NCI-H1092 treated with DMSO at 0.1 percent for 48 hours (cell line): Measurements from ENCODE around the gene LOXHD1.

ENCODE experiments used
- DNase-seq: peaks from one replicate; lab custom pipeline; 2025; lab: John Stamatoyannopoulos, UW

Gene LOXHD1

DNA sequence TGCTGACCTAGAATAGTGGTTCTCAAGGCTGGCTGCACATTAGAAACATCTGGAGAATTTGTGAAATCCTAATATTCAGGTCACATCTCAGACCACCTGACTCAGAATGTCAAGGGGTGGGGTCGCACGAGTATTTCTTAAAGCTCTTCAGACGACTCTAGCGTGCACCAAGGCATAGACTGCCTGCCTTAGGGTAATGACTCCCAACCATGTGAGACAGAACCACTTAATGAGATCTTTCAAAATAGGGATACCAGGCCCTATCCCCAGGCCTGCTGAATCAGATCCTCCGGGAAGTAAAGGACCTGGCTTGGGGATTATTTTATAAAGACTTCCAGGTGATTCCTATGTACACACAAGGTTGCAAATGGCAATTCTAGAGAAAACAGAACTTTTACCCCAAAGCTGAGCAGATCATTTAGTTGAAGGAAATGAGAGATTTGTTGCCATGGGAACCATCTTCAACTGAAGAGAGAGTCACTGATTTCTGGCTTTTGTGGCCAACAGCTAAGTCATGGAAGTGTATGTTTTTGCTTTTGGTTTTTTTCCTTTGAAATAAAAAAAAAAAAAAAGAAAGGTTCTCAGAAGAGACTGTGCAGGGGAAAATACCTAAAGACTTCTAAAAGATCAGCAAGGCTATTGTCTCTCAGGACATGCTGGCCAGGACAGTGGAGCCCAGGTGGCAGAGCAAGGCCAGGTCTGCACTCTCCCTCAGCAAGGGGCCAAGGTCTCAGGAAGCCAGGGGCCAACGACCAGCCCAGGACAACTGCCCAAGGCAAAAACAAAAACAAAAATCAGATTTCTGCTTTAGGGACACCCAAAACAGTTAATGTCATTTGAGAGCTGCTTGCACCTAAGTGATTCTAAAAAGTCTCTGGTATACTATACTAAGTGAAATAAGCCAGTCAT is 15.3 kb upstream of the LOXHD1 start:
- no peak for DNase-seq

DNA sequence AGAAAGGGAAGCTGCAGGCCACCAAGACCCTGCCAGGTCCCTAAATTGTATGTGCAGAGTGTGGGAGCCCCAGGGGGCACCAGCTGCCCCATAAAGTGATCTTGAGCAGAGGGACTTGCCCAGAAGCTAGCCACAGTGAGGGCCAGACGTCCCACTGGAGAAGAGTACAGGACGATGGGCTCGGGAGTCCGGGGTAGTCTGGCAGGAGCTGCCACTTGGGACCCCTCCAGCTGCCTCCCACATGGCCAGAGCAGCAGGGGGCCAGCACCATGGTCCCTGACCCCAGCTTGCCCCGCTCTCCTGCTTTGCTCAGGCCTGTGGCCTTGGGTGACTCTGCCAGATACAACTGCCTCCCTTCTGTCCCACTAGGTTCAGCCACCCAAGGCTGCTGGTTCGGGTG is 11.7 kb upstream of the LOXHD1 start:
- no peak for DNase-seq

DNA sequence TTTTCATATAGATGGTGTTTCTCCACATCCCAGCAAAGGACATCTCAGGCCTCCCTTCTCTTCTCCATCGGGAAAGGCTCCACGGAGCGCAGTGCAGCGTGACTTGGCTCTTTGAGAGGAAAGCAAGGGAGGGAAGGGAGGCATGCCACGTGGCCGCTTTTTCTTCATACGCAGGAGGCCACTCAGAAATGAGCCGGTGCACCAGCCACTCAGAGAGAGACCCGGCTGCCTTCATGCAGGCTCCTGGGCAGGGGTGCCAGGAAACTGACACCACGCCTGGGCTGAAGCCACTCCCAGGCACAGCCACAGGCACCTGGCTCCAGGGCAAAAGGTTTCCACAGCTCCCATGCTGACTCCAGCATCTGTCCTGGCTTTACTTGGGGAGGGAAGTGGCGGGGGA is 11.1 kb upstream of the LOXHD1 start:
- no peak for DNase-seq

DNA sequence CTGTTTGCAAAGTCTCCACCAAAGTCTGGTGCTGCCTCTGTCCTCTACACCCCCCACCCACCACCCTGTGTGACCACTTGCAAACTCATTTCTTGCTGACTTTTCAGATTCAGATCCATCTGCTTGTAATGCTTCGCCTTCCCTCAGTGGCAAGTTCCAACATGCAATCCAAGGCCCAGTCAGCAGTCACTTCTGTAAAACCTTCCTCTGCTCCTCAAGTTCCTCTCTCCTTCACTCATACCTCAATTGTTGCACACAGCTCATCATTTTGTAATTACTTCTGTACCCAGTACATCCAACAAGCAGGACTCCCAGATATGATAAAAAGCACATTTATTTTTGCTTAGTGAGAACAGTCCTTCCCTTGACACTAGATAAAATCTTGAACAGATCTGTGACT is 6.5 kb upstream of the LOXHD1 start:
- DNase-seq, result no peak

DNA sequence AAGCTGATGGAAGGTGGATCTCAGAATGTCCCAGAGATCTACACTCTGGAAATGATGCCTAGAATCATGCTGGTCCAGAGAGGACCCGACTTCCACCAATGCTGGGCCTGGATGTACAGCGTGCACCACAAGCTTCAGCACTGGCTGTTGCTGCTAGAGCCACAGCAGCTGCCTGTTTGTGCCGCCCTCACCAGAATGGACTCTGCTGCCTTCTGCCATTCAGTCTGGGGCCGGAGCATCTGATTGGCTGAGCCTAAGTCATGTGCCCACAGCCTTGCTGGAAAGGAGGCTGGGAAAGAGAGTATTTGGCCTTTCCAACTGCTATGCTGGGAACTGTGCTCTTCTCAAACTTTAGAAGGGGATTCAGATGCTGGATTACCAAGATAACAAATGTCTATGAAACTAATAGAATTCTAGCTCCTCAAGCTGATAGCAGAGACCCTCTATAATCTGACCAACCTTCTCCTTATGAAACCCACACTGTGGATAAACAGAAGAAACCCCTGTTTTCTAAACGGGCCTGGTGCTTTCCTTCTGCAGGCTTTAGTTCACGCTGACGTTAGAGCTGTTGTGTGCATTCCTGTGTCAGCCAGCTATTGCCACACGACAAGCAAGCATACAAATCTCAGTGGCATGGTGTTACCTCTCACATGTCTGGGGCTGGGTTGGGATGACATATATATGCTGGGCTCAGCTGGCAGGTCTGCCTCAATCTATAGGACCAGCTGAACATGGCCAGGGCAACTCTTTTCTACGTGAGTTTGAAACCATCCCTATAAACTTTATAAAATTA is 4.1 kb upstream of the LOXHD1 start:
- peak; percentile 16 for DNase-seq

DNA sequence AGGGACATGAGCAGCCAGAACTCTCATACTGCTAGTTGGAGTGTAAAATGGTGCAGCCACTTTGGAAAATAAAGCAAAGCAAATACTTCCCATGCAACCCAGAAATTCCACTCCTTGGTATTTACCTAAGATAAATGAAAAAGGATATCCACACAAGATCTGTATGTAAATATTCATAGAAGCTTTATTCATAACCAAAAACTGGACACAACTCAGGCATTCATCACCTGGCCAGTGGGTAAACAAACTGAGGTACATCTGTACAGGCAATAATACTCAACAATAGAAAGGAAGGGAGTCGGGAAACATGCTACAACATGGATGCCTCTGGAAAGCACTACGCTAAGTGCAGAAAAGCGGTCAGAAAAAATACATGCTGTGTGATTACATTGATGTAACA is 2.5 kb upstream of the LOXHD1 start:
- no peak for DNase-seq

DNA sequence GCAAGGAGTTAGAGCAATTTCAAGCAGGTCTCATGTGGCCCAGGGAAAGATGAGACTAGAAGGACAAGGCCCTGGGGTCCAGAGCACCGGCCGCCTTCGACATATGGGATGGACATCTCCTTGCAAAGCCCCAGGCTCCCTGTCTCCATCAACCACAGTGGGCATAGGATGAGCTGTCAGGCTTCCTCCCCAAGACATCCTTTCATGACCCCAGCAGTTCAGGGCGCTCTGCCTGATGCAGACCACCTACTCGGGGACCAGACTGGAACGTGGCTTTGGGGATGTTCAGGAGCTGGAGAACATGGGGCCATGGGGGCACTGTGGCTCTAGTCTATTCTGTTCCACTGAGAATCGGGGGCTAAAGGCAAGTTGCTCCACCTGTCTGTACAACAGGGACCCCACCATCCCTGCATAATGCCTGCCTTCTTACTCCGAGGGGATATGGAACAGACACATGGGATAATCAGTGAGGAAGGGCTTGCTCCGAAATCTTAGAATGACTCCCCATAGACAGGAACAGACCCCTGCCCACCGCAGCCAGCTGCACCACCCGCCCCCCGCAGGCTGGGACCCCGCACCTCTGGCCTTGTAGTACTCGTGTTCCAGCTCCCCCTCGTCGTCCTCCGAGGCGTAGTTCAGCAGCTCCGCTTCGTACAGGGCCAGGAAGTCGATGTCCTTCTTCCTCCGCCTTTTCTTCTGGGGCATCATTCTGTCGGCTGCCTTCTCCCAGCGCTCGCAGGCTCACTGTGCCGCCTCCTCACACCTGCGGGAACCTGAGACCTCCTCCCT is 500 bp downstream of the LOXHD1 start:
- no peak for DNase-seq

DNA sequence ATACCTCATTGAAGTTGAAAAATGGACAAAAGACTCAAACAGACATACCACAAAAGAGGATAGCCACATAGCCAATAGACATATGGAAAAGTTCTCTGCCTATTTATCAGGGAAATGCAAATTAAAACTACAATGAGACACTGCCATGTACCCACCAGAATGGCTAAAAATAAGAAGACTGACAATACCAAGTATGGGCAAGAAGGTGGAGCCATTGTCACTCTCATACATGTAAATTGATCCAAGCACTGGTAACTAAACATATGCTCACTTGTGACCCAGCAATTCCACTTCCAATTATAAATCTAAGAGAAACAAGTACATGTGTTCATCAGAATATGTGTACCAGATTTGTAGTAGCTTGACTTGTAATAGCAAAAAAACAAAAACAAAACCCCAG is 4.6 kb downstream of the LOXHD1 start:
- DNase-seq, result no peak

DNA sequence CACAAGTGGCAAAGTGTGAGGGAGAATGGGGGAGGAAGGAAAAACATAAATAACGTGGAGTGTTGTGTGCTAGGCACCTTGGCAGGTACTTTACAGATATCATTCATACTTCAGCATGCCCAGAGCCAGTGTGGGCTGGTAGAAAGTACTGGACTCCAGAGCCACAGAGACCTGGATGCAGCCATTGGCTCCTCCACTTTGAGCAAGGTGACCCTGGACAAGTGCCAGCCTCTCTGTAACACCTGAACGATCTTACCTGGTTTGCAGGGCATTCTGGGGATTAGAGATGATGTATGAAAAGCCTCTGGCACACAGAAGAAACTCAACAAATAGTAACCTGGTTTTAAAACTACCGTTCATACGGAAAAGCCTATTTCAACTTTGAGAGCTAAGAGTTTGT is 6.3 kb downstream of the LOXHD1 start:
- DNase-seq, result no peak

DNA sequence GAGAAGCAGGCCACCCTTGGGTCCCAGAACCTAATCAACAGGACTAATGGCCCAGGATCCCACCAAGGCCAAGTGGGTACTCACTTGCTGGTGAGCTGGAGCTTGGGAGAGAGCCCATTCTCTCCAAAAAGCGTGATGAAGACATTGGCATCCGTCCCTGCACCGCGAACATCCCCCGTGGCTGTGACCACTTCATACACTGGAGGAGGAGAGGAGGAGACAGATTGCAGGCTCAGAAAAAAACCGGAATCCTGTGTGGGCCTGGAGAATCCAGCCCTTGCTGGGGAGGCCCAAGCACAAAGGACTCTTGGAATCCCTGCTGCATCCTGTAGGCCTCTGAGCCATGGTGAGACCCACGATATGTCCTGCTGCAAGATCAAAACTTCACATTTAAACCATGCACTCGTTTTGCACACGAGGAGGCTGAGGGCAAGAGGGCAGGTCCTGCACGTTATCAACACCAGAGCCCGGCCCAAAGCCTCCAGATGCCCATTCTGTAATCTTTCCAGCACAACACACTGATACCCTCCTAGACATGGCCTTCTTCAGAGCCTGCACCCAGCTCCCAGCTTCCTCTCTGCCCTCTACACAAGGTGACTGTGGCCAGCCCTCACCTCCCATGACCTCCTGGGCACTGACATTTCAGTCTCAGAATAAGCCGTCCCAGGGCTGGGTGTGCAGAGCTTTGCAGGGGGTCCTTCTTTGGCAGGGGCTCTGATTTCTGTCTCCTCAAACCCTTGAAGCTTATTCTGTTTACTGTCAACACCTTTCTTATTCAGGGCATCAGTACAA is 7.8 kb downstream of the LOXHD1 start:
- no peak for DNase-seq

DNA sequence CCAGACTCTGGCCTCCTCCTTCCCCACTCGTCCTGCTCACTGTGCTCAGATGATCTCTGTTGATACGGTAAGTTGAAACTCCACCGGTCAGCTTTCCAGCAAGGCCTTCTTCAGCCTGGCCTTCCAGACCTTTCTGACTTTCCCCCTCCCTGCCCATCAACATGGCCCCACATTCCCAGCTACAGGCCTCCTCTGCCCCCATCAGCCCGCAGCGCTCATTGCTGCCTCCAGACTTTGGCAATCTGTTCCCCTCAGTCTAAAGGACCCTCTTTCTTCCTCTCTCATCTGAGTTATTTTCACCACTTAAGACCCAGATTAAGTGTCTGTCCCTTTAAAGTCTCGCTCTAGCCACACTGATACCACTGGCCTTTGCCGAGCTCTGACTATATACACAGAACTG is 10.6 kb downstream of the LOXHD1 start:
- DNase-seq, result no peak

DNA sequence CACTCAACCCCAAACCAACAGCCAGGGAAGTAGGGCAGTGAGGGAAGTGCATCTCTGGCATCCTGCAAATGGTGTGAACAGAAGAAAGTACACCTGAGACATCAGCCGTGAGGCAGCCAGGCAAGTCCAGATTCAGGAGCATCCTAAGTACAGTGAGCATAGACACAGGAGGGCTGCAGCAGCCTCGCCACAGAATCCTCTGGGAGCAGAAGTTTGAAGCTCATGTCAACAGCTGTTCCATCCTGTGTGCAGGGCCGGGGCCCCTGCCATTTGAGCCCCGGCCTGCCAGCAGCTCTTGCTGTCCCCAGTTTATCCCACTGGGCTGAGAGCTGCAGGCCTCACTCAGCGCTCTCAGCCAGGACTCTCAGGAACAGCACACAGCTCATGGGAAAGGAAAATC is 14.5 kb downstream of the LOXHD1 start:
- DNase-seq, result no peak

DNA sequence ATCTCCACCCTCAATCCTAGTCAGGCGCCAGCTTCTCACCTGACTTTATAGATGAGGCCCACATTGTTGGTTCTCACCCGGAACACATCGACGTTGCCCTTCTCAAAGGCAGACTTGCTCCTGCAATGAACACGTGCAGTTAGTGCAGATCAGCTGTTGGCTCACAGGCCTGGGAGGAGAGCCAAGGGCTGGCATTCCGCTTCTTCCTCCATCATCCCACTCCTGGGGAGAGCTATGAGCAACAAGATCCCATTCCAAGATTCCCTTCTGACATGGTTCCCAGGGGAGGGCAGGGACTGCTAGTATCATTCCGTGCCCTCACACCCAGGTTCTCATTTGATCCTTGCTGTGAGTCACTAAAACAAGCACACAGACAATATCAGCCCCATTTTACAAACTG is 15.1 kb downstream of the LOXHD1 start:
- DNase-seq, result no peak

DNA sequence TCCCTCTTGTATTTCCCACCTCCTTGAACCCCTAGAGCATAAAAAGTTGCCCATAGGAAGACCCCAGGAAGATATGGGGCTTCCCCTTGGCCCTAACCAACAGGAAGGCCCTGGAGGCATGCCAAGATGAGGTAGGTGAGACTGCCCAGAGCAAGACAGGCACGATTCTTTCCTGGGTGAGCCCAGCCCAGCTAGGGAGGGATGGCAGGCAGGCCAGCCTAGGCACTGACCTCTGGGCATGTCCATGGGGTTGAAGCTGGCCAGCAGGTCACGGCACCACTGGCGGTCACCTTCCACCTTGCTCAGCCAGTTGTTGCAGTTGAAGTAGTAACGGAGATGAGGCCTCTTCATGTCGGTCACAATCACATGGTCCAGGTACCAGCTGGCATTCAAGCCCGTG is 17.6 kb downstream of the LOXHD1 start:
- no peak for DNase-seq

DNA sequence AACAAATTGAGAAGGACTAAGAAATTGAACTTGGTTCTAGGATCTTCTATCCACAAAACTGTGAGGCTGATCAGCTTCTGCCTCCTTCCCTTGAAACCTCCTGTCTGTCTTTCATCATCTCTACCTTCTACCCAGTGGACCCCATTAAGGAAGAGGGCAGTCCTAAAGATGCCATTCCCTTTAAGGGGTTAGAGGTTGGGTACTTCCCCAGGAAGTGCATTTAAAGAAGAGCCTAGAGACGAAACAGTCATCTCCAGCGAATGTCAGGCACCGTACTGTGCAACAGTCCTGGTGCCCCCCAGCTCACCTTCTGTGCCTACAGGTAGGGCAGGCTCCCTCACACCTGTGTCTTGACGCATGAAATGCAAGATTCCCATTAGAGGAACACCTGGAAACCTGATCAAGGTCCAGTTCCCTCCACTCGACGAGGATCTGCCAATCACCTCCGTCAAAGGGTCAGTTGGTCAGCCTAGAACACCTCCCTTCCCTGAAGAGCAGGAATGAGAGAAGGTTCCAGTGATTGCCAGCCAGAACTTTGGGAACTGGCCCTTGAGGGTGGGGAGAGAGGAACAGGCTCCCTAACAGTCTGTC is 20.9 kb downstream of the LOXHD1 start:
- DNase-seq, result no peak

DNA sequence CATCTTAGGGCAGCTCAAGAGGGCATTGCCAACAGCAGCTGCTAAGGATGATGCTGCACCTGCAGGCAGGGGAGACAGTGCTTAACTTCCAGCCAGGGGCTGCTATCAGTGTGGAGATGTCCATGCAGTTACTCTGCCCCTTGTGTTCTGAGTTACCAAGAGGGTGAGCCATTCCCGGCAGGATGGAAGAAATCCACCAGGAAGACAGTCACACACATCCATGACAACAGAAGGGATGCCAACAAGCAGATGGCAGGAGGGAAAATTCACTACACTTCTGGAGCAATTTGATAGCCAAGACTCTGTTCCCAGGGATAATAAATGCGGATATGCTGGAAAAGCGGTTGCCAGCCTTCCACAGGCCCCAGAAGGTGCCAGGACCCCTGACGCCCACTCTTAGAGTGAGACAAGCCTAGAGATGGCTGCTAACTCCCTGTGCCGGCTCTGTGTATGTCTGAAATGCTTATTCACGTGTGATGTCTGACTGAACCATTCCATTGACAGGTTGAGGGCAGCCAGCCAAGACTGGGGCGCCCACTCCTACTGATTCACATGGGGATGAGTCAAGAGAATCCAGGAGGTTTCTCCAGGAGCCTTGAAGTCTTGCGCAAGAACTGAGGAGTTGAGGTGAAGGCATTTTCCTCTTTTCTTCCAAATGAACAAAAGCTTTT is 24.5 kb downstream of the LOXHD1 start:
- DNase-seq, result no peak

DNA sequence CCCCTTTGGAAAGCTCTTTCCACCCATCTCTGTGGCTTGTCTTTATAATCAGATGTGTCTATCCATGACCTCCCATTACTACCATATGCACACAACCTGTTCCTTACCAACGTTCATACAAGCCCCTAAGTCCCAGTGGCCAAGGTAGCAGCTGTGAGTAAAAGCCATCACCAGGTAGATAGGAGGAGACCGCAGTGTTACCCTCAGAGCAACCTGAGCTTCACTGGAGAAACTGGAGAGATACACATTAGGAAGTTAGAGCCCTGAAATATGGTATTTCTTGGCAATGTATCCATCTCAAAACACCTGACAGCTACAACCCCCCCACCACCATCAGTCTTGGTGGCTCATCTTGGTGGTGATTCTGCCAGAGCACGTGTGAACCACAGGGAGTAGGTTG is 26.0 kb downstream of the LOXHD1 start:
- DNase-seq, result no peak

DNA sequence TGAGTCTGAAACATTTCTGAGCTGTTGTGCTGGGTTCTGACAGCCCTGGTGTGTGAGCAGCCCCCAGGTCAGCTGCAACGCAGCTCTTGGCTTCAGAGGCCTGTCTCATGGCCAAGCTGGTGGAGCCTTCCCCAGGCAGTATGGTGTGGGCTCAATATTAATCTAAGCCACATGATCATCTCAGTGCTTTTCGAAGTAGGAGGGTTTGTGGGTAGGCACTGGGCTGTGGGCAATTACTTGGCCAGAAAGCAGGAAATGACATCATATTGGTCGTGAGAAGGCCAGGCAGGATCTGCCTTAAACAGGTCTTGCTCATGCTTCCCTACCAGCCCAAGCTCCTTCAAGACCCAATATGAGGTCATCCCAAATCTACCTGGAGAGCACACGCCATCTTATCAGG is 26.9 kb downstream of the LOXHD1 start:
- DNase-seq, result no peak

DNA sequence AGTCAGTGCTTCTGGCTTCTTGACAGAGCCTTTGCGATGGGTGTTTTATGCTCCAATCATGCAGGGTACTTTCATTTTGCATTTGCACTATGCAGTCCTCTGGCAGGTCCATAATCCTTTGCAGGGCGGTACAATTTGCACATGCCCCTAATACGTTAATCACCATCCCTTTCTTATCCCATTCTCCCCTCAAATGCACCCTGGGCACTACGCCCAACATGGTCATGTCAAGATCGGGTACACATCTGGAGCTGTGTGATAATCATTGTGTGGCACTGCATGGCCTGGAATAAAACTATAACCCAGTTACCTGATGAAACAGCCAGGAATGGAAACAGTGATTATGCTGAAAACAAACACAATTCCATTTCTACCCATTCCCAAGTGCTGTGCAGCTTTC is 27.7 kb downstream of the LOXHD1 start:
- no peak for DNase-seq

DNA sequence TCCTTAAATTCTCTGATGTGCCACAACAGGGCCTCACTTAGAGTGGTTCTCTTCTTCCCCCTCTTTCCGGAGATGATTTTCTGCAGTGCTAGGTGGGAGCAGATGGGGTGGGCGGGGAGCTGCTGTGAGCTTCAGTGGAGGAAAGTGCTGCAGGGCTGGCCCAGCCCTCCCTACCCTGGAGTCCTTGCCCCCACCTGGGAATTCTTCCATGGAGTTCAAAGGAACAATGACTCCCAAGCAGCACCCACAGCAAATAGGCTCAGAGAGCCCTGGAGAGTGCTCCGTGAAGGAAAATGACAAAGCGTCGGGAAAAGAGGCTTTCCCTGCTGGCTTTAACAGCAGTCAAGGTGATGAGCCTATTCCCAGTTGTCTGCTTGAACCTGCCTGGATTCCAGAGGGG is 28.8 kb downstream of the LOXHD1 start:
- DNase-seq, result no peak

DNA sequence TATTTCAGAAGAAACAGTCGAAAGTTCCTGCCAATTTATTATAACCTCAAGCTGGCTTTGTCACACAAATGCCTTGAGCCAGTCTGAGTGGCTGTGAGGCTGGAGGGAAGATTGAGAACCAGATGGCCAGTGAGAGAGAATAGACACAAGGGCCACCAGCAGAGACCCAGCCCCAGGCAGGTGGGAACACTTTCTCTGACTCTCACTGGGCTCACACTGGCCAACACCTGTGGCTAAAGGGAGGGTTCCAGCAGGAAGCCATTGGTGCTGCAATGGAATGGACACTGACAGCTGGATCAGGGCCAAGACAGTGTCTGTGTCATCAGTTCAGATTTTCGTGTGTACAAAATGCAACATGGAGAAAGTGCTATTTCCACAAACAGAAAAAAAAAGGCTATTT is 29.9 kb downstream of the LOXHD1 start:
- DNase-seq, result no peak
